MM.1S (cell line): Measurements from ENCODE around the gene PLOD1.

Source experiments
- EZH2 ChIP-seq: fragments of 300-600 bp; sonication (generic); optimal IDR thresholded peaks from 2 replicates; pipeline ENCODE3; 2017; ENCODE audit warnings: low read depth, mild to moderate bottlenecking, antibody characterized with exemption, low read length, mixed read lengths
- EZH2phosphoT487 ChIP-seq: fragments of 300-600 bp; sonication (generic); IDR thresholded peaks from 2 replicates; pipeline ENCODE4 v1.6.1; 2018; ENCODE audit warnings: antibody characterized with exemption, low read length
- TF ChIP-seq, protein P1 (sequence below): fragments of 300-600 bp; sonication (generic); IDR thresholded peaks from 2 replicates; pipeline ENCODE4 v1.5.1; 2016; ENCODE audit warnings: antibody characterized with exemption, low read length, mixed read lengths

DNA sequence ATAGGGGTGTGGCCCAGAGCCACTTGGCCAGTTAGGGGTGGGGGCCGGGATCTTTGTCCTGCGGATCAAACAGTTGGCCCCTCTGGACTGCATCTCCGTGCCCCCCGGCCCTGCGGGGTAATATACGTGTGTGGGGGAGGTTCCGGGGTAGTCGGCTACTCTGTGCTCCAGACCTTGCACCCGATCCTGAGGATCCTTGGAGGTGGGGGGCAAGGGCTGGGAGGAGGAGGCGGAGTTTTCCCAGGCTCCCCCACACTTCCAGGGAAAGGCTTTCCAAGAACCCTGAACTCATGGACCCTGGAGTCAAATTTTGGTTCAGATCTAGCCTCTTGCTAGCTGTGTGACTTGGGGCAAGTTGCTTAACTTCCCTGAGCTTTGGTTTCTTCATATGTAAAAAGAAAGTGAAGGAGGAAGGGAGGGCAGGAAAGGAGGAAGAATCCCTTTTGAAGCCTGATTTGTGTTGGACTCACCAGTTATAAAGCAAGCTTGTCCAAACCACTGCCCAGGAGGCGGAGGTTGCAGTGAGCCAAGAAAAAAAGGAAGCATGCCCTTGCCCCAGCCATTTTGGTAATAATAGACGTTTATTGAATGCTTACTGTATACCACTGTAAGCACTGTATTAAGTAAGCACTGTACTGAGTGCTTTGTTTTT, 85.5 kb downstream of the PLOD1 start:
- TF ChIP-seq, protein P1, sequence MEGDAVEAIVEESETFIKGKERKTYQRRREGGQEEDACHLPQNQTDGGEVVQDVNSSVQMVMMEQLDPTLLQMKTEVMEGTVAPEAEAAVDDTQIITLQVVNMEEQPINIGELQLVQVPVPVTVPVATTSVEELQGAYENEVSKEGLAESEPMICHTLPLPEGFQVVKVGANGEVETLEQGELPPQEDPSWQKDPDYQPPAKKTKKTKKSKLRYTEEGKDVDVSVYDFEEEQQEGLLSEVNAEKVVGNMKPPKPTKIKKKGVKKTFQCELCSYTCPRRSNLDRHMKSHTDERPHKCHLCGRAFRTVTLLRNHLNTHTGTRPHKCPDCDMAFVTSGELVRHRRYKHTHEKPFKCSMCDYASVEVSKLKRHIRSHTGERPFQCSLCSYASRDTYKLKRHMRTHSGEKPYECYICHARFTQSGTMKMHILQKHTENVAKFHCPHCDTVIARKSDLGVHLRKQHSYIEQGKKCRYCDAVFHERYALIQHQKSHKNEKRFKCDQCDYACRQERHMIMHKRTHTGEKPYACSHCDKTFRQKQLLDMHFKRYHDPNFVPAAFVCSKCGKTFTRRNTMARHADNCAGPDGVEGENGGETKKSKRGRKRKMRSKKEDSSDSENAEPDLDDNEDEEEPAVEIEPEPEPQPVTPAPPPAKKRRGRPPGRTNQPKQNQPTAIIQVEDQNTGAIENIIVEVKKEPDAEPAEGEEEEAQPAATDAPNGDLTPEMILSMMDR = no peak
- TF ChIP-seq EZH2 (no peak), EZH2phosphoT487 (no peak)
